ENCODE measurements around the gene NEU4.

DNA sequence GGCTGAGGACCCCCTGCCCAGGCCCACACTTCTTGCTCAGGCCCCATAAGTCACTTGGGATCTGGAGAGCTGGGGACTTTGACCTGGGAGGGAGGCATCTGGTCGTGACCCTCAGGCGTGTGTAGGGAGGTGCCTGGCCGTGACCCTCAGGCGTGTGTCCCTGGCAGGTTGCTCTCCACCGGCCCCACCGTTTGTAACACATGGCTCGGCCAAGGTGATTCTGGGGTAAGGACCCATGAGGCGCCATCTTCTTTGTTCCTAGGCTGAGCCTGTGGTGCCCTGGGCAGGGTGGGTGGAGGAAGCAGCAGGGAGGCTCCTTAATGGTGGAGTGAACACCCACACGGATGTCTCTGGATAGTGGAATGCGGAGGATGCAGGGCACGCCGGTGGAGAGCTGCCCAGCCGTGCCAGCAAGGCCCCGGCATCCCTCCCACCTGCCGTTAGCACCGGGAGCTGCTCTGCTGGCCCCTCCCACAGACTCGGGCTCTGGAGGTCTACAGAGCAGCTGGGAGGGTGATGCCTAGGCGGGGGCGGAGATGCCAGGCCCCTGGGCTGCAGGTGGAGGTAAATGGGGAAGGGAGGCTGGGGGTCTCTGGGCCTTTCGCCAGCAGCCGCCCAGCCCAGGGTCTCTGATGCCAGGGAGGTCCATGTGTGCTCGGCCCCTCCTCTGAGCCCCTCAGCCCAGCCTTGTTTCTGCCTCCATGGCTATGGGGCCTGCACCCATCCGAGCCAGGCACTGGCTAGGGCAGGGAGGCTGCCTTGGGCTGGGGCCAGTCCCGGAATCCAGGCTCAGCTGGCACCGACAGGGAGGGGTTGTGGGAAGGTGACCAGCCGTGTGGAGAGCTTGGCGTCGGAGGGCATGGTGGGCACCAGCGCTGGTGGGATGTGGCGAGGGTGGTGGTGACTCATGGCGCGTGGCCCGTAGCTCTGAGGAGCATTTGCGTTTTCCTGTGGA is 33.5 kb upstream of the NEU4 start:
- TF ChIP-seq CTCF (IDR thresholded peaks at IDR 0.05 in 8 of 11, conservative IDR thresholded peaks at IDR 0.05 in 3 of 11) (no peak), POLR2AphosphoS5 (IDR thresholded peaks at IDR 0.05) (no peak)

Measured in spleen (tissue), 7 donors.